Measurements from ENCODE around the gene SLC1A4. TPM values are rescaled to one million over a fixed set of nuclear protein-coding genes. Genes with fewer than 3 reads are reported as not detected.
A peak's percentile ranks its signal among the peaks of the same experiment; 100 is the strongest.

SLC1A4 gene
- total and polyA plus RNA-seq, 2 donors from 2014 or later, result 2.1 to 10.6 TPM

GRCh38 chr2:65020943-65021528 lies 31.8 kb downstream of the SLC1A4 start:
- intact Hi-C loops (cut with DNase I), result no loop called here
- no peak for DNase-seq
- no peak for TF ChIP-seq CTCF (IDR thresholded peaks at IDR 0.05; ENCODE audit: borderline replicate concordance, extremely low read depth, insufficient read depth)
- no peaks in the 10 kb centered on the region for H3K27me3 ChIP-seq (ENCODE audit: control insufficient read depth, insufficient read depth, low read length)
- H3K36me3 ChIP-seq (ENCODE audit: control insufficient read depth in 2 of 3, insufficient read depth in 3 of 3, low read length in 3 of 3), result no peaks in the 10 kb centered on the region
- no peak overlapping the region for H3K9ac ChIP-seq (ENCODE audit: low read length in 3 of 3)
- FAIRE-seq, result no peak
- no peak overlapping the region for H3K4me3 ChIP-seq (ENCODE audit: low read length in 3 of 3)
- H3K9me3 ChIP-seq (ENCODE audit: control insufficient read depth in 2 of 3, insufficient read depth in 1 of 3, low read length in 3 of 3), result no peaks in the 10 kb centered on the region
- H3K4me1 ChIP-seq (ENCODE audit: control insufficient read depth in 2 of 3, insufficient read depth in 2 of 3, low read depth in 1 of 3, low read length in 3 of 3), result no peaks in the 10 kb centered on the region
- H3K27ac ChIP-seq (ENCODE audit: low read depth in 2 of 2, low read length in 2 of 2), result no peak overlapping the region

- intact Hi-C loops (cut with DNase I), result no loop called here
- Histone ChIP-seq H3K36me3 (ENCODE audit: control insufficient read depth in 2 of 3, insufficient read depth in 3 of 3, low read length in 3 of 3) (no peaks in the 10 kb centered on the region), H3K9ac (ENCODE audit: low read length in 3 of 3) (no peak overlapping the region), H3K27me3 (ENCODE audit: control insufficient read depth, insufficient read depth, low read length) (no peaks in the 10 kb centered on the region), H3K4me1 (ENCODE audit: control insufficient read depth in 2 of 3, insufficient read depth in 2 of 3, low read depth in 1 of 3, low read length in 3 of 3) (no peaks in the 10 kb centered on the region), H3K27ac (ENCODE audit: low read depth in 2 of 2, low read length in 2 of 2) (no peak overlapping the region), H3K9me3 (ENCODE audit: control insufficient read depth in 2 of 3, insufficient read depth in 1 of 3, low read length in 3 of 3) (no peaks in the 10 kb centered on the region), H3K4me3 (ENCODE audit: low read length in 3 of 3) (no peak overlapping the region)
- DNase-seq, result peak in 1 of 5 donors; percentile 37
- TF ChIP-seq CTCF (IDR thresholded peaks at IDR 0.05; ENCODE audit: borderline replicate concordance, extremely low read depth, insufficient read depth), result no peak
- FAIRE-seq, result no peak
These were observed 32.5 kb downstream of the SLC1A4 start for GRCh38 chr2:65021709-65022108.

- no peaks in the 10 kb centered on the region for H3K36me3 ChIP-seq (ENCODE audit: control insufficient read depth in 2 of 3, insufficient read depth in 3 of 3, low read length in 3 of 3)
- H3K4me3 ChIP-seq (ENCODE audit: low read length in 3 of 3), result no peak overlapping the region
- no peaks in the 10 kb centered on the region for H3K9me3 ChIP-seq (ENCODE audit: control insufficient read depth in 2 of 3, insufficient read depth in 1 of 3, low read length in 3 of 3)
- DNase-seq (no peak), FAIRE-seq (no peak)
- intact Hi-C loops (cut with DNase I), result no loop called here
- H3K4me1 ChIP-seq (ENCODE audit: control insufficient read depth in 2 of 3, insufficient read depth in 2 of 3, low read depth in 1 of 3, low read length in 3 of 3), result no peaks in the 10 kb centered on the region
- TF ChIP-seq CTCF (IDR thresholded peaks at IDR 0.05; ENCODE audit: borderline replicate concordance, extremely low read depth, insufficient read depth), result no peak
- H3K27ac ChIP-seq (ENCODE audit: low read depth in 2 of 2, low read length in 2 of 2), result no peak overlapping the region
- H3K27me3 ChIP-seq (ENCODE audit: control insufficient read depth, insufficient read depth, low read length), result no peaks in the 10 kb centered on the region
- H3K9ac ChIP-seq (ENCODE audit: low read length in 3 of 3), result no peak overlapping the region
These were observed 33.0 kb downstream of the SLC1A4 start for GRCh38 chr2:65022189-65022588.

GRCh38 chr2:65023742-65024141 lies 34.5 kb downstream of the SLC1A4 start:
- no peaks in the 10 kb centered on the region for H3K27me3 ChIP-seq (ENCODE audit: control insufficient read depth, insufficient read depth, low read length)

More at GRCh38 chr2:65023742-65024141, 34.5 kb downstream of the SLC1A4 start:
- Histone ChIP-seq H3K4me3 (ENCODE audit: low read length in 3 of 3) (no peak overlapping the region), H3K36me3 (ENCODE audit: control insufficient read depth in 2 of 3, insufficient read depth in 3 of 3, low read length in 3 of 3) (no peaks in the 10 kb centered on the region), H3K9ac (ENCODE audit: low read length in 3 of 3) (no peak overlapping the region), H3K27ac (ENCODE audit: low read depth in 2 of 2, low read length in 2 of 2) (no peak overlapping the region), H3K9me3 (ENCODE audit: control insufficient read depth in 2 of 3, insufficient read depth in 1 of 3, low read length in 3 of 3) (no peaks in the 10 kb centered on the region), H3K4me1 (ENCODE audit: control insufficient read depth in 2 of 3, insufficient read depth in 2 of 3, low read depth in 1 of 3, low read length in 3 of 3) (no peaks in the 10 kb centered on the region)
- TF ChIP-seq CTCF (IDR thresholded peaks at IDR 0.05; ENCODE audit: borderline replicate concordance, extremely low read depth, insufficient read depth), result no peak
- FAIRE-seq (no peak), DNase-seq (no peak)
- intact Hi-C loops (cut with DNase I), result no loop called here
